HG03196 (cell line): ENCODE data around the gene COPA.
"Not testable (repeated sequence)": the region's sequence is repeated elsewhere in the genome, so short reads cannot be mapped to it uniquely, and the experiment has no call there.

Experiments
- ATAC-seq: cut with Tn5 transposase; IDR thresholded peaks from one replicate; pipeline ENCODE4 v1.9.1; 2021; ENCODE audit not compliant: unreplicated experiment

The COPA gene

DNA sequence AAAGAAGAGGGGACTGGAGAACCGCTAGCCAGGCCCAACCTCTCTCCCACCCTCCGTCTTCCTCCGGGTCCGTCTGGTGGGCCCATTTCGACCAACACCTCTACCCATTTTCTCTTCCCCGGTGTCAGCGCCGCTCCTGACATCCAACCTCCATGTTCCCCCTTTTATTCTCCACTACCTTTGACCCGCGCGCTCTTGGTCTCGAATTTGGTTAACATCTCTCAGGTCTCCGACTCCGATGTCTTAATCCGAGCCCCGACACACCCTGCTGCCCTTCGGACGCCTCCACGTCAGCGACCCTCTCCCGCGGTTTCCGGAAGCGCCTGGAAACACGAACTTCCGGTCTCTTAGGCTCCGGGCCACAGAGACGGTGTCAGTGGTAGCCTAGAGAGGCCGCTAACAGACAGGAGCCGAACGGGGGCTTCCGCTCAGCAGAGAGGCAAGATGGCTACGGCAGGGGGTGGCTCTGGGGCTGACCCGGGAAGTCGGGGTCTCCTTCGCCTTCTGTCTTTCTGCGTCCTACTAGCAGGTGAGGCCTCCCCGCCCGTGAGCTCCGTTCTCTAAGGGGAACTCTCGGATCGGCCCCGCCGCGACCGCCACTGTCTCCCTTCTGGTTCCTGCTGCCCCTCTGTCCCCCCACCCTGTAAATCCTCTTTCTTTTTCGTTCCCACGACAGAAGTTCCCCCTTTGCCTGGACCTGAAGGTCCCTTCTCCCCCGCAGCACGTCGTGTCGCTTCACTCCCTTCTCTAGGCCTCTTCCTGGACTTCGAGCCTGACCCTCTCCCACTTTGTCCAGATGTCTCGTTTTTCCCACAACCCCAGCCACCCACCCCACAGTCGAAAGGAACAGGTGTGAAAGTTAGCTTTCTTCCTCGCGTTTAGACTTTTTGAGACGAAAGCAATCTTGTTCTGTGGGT, at the start of gene COPA, which contains the start of gene NCSTN:
Gene COPA, minus strand, starts transcription at position 298 of the 917 bp plus-strand sequence. Its CDS starts 80 bp downstream, at position 218.
Gene NCSTN, plus strand, starts transcription at position 431 of the 917 bp plus-strand sequence. Its CDS starts 14 bp downstream, at position 445.
- peak; percentile 98 for ATAC-seq

- ATAC-seq, result not testable (repeated sequence)
Measured at GRCh38 chr1:160388406-160388805, 45.4 kb upstream of the COPA start.

DNA sequence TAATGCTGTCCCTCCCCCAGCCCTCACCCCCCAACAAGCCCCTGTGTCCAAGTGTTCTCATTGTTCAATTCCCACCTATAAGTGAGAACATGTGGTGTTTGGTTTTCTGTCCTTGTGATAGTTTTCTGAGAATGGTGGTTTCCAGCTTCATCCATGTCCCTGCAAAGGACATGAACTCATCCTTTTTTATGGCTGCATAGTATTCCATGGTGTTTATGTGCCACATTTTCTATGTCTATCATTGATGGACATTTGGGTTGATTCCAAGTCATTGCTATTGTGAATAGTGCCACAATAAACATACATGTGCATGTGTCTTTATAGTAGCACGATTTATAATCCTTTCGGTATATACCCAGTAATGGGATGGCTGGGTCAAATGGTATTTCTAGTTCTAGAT, 41.8 kb upstream of the COPA start:
- ATAC-seq, result not testable (repeated sequence)

DNA sequence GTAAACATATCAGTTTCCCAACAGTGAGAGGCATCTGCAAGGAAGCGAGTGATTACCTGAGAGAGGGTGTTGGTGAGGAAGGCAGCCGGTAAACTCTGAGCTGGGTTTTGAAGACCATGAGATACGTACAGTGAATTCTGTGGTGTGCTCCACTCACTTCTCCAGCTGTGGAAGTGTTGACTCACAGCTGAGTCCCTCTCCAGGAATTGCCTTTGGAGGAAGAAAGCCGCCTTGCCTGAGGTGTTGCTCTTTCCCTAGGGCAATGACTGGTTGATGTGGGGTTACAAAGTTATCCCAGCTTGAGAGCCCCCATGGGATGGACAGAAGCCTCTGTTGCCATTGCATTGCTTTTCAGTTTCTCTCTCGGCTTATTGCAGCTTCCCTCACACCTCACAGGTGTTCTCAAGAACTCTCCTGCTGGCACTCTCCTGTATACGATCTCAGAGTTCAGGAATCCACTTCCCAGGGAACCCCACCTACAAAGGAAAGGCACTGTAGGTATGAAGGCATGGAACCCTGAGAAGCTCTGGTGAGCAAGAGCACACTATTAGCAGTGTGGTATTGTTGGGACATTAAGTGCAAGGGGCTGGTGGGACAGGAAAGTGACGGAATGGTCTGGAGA, 34.6 kb upstream of the COPA start:
- ATAC-seq, result no peak

DNA sequence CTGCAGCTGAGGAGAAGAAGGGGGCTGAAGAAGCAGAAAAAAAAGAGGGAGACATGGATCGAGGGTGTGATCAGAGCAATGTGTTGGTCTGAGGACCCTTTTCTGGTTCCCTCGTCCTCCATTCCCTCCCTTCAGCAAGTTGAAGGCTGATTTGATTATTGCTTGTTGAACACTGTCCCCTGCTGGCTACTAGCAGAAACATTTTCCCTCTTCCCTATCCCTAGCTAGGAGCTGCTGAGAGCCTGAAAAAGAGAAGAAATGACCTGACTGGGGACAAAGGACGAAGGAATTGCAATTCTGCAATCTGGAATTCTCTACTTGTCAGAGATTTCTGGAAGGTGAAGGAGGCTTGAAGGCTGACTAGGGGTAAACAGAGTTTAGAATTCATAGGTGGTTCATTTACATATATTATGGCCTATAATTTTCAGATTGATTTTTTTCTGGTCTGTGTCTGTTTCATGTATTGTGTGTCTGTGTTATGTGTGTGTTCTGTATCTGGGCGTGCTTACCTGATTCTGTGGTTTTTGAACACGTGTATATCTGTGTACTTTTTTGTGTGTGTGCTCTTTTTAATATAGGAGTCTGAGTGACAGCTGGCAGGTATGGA, 33.6 kb upstream of the COPA start:
- ATAC-seq, result no peak

DNA sequence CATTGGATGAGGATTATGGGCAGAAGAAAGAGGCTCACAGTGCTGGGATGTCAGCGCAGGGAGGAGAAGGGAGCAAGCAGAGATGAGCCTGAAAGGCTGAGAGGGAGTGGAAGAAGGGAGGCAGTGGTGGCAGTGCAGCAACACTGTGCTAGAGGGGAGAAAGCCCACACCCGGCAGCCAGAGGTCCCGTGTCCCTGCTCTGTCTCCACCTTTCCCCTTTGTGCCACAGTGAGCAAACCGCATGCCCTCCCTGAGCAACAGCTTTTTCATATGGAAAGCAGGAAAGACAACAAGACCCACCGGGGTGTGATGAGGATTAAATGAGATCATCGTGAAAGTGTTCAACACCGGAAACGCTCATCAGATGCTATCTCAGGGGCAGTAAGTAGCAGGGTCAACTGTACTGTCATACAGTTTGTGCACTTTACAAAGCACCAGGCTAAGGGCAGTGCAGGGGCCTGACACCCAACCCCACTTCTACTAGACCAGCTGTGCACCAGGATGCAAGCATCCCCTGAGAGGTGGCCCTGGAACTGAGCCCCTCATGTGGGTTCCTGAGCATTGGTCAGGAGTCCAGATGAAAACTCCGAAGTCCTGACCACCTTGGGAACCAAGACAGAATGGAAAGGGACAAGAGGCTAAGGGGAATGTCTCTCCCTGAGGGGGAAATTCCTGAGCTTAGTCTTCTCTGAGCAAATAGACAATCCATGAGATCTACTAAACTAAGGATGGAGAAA, 32.9 kb upstream of the COPA start:
- ATAC-seq, result no peak

- ATAC-seq, result no peak
Measured at GRCh38 chr1:160374306-160375110, 31.5 kb upstream of the COPA start.

DNA sequence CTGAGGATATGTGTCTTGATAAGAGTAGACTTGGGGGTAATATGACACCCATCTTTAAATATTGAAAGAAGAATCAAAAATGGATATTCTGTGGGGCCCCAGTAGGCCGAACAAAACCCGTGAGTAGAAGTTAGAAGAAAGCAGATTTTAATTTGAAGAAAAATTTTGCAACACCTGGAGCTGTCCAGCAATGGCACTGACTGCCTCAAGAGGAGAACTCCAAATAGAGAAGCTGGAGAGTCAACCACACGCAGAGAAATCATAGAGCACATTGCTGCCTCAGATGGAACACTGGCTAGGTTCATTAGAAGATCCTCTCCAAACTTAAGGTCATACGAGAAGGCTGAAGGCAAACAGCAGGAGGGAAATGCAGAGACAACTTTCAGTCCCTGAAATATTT, 30.6 kb upstream of the COPA start:
- ATAC-seq, result no peak

- ATAC-seq, result no peak
Measured at GRCh38 chr1:160371756-160372155, 28.7 kb upstream of the COPA start.

- ATAC-seq, result no peak
Measured at GRCh38 chr1:160371346-160371631, 28.2 kb upstream of the COPA start.

DNA sequence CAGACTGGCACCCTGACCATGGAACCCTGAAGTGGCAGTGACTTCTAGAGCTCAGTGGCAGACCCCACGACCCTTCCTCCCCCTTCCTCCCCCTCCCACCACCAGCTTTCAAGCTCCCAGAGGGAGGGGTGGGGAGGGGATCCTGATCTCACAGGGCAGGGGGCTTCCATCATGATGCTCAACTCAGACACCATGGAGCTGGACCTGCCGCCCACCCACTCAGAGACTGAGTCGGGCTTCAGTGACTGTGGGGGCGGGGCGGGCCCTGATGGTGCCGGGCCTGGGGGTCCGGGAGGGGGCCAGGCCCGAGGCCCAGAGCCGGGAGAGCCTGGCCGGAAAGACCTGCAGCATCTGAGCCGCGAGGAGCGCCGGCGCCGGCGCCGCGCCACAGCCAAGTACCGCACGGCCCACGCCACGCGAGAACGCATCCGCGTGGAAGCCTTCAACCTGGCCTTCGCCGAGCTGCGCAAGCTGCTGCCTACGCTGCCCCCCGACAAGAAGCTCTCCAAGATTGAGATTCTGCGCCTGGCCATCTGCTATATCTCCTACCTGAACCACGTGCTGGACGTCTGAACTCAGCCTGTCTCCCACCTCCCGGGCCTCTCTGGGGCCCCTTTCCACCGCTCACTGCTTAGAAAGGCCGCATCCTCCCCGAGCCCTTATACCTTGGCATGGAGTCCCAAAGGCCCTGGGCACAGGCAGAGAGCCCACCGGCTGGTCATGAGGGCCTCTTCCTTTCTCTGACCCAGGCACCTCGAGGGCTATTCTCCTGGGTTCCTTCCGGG, 27.7 kb upstream of the COPA start:
- no peak for ATAC-seq

DNA sequence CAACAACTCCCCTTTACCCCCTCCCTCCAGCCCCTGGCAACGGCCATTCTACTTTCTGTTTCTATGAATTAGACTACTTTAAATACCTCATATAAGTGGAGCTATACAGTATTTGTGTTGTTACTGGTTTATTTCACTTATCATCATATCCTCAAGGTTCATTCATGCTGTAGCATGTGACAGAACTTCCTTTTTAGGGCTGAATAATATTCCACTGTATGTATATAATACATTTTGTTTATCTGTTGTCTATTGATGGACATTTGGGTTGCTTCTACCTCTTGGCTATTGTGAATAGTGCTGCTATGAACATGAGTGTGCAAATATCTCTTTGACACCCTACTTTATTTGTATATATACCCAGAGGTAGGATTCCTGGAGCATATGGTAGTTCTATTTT, 26.0 kb upstream of the COPA start:
- ATAC-seq, result no peak

DNA sequence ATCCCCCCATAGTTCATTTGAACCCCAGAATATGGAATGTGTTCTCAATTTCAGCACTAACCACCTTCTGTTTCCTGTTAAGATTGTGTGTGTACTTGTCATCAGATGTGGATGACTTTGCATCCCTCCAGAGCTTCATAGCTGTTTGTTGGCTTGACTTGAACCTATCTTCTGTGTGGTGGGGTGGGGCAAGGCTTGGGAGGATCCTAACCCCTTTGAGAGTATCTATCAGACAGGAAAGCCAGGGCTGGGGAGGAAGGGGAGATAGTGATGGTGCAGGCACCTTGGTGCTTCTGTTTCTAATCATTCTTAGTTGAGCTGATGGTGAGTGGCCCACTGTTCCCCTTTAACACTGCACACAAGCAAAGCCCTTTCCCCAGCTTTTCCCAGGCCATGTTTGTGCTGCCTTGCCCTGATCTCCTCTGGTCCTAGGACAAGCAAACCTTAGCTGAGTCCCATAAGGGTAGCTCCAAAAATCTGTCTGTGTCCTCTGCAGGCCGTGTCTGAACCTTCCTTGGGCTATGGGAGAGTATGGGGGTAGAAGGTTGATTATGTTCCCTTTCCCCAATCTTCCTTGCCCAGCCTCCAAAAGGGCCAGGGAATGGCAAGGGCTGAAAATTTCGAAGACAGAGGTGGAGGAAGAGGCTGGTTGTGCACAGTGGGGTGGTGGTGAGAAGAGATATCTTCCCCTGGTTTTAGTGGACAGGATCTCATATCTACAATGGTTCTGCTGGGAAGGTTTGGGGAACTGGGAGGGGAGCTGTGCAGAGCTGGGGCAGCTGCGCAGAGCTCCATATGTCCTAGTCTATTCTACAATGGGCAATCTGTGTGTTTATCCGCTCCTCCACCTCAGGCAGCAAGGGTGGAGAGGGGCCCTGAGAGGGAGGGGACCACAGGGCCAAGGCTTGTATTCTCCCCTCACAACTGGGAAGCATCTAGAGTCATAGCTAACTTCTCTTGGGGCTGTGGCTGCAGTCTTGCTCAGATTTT, 25.2 kb upstream of the COPA start:
- ATAC-seq, result no peak

DNA sequence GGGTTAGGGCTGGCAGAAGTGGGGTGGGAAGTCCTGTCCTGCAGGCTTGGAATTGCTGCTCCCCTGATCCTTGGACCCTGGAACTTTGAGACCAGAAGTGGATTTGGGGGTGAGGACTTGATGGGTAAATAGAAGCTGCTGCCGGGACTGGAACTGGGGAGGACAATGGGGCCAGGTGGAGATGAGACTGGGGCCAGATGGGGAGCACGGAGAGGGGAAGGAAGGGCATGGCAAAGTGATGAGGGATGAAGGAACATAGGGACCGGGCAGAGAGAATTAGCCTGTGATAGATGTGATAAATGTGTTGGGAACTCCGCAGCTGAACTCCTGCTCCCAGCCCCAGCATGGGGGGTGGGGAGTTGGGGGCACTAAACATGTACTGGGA, 24.5 kb upstream of the COPA start:
- ATAC-seq, result no peak

GRCh38 chr1:160366731-160367515, 23.9 kb upstream of the COPA start, which contains the start of gene NHLH1:
TSS of gene NHLH1 (plus strand) at chr1:160367071. CDS start at chr1:160370732, 3,661 bp downstream.
- ATAC-seq, result no peak

DNA sequence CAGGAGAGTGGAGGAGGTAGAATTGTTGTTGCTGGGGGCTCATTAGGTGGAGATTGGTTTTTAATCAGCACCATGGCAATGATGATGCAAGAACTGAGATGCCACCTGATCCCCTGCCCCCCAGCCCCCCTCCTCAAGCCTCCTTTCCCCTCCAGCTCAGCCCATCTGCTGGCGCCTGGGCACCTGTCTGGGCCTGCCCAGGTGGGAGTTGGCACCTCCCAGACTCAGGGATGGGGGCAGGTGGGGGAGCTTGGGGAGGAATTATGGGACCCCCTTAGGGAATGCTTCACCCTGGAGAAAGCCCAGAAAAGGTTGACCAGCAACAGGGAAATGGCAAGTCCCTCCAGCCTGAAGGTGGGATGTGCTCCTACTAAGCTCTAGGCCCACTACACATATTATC, 22.3 kb upstream of the COPA start:
- no peak for ATAC-seq

DNA sequence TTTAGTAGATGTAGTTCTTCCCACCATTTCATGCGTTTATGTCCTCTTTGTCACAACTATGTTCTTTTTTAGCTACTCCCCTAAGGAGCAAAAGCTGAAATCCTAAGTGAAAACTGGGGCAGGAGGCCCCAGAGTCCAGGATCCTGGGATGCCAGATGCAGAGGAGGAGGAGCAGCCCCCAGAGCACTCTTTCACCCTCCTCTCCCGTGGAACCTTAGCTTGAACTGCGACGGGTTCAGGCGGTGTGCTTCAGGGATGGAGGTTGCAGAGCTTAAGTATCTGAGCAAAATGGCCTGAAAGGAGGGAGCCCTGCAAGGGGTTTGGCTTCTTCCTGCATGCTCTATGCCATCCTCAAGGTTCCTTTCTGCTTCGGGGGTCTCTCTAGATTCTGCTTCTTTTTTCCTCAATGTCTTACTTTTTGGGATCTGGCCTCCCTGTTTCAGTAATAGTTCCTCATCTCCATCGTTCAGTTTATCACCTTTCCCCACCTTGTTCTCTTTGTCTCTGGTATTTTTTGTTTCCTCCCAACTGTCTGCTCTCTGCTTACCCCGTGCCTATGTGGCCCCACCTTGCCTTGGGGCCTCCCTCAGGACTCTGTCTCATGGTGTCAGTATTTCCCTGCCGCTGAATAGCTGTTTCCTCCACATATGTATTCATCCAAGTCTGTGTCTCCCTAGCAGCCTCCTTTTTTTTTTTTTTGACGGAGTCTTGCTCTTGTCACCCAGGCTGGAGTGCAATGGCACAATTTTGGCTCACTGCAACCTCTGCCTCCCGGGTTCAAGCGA, 21.1 kb upstream of the COPA start:
- ATAC-seq, result no peak
